ENCODE measurements around the gene INVS.

INVS gene

GRCh38 chr9:100219347-100219746 is 120.3 kb downstream of the INVS start:
- no peak for TF ChIP-seq RAD21 (IDR thresholded peaks at IDR 0.05; ENCODE audit: low read depth)

DNA sequence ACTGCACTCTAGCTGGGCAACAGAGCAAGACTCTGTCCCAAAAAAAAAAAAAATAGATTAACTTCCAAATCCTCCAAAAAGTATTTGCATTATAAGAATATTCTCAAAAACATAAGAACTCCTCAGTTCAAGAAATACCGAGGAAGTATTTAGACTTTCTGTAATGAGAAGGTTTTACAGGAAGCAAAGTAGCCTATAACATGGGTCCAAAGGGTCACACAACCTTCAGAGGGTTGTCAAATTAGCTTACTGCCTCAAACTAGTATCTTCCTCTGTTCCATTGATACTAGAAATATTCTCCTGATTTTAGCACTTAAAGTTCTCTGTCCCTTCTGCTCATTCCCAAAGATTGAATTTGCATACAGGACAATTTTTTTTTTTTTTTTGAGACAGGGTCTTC is 121.9 kb downstream of the INVS start:
- no peak for TF ChIP-seq TEAD4 (IDR thresholded peaks at IDR 0.05)
- no peak for TF ChIP-seq TCF12 (IDR thresholded peaks at IDR 0.05; ENCODE audit: low read depth)
- no peak for TF ChIP-seq RAD21 (IDR thresholded peaks at IDR 0.05; ENCODE audit: low read depth)
- TF ChIP-seq YY1 (IDR thresholded peaks at IDR 0.05; ENCODE audit: low read depth) = no peak
- TF ChIP-seq FOXM1 (IDR thresholded peaks at IDR 0.05; ENCODE audit: borderline replicate concordance, low read depth) = no peak
- no peak for TF ChIP-seq EP300 (IDR thresholded peaks at IDR 0.05; ENCODE audit: borderline replicate concordance)
- TF ChIP-seq ZBTB7A (IDR thresholded peaks at IDR 0.05; ENCODE audit: low read depth) = no peak
- TF ChIP-seq, protein P1, sequence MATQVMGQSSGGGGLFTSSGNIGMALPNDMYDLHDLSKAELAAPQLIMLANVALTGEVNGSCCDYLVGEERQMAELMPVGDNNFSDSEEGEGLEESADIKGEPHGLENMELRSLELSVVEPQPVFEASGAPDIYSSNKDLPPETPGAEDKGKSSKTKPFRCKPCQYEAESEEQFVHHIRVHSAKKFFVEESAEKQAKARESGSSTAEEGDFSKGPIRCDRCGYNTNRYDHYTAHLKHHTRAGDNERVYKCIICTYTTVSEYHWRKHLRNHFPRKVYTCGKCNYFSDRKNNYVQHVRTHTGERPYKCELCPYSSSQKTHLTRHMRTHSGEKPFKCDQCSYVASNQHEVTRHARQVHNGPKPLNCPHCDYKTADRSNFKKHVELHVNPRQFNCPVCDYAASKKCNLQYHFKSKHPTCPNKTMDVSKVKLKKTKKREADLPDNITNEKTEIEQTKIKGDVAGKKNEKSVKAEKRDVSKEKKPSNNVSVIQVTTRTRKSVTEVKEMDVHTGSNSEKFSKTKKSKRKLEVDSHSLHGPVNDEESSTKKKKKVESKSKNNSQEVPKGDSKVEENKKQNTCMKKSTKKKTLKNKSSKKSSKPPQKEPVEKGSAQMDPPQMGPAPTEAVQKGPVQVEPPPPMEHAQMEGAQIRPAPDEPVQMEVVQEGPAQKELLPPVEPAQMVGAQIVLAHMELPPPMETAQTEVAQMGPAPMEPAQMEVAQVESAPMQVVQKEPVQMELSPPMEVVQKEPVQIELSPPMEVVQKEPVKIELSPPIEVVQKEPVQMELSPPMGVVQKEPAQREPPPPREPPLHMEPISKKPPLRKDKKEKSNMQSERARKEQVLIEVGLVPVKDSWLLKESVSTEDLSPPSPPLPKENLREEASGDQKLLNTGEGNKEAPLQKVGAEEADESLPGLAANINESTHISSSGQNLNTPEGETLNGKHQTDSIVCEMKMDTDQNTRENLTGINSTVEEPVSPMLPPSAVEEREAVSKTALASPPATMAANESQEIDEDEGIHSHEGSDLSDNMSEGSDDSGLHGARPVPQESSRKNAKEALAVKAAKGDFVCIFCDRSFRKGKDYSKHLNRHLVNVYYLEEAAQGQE (IDR thresholded peaks at IDR 0.05; ENCODE audit: low read depth) = no peak

- no peak for TF ChIP-seq TCF12 (IDR thresholded peaks at IDR 0.05; ENCODE audit: low read depth)
- no peak for TF ChIP-seq MAX (IDR thresholded peaks at IDR 0.05)
- TF ChIP-seq NFIC (IDR thresholded peaks at IDR 0.05) = no peak
- TF ChIP-seq, protein P1 (IDR thresholded peaks at IDR 0.05; ENCODE audit: low read depth) = no peak
- no peak for TF ChIP-seq CREB1 (IDR thresholded peaks at IDR 0.05; ENCODE audit: low read depth)
- no peak for TF ChIP-seq CEBPB (IDR thresholded peaks at IDR 0.05)
- no peak for TF ChIP-seq EP300 (IDR thresholded peaks at IDR 0.05; ENCODE audit: borderline replicate concordance)
- no peak for TF ChIP-seq USF1 (IDR thresholded peaks at IDR 0.05)
- TF ChIP-seq ZBTB7A (IDR thresholded peaks at IDR 0.05; ENCODE audit: low read depth) = no peak
- TF ChIP-seq EGR1 (IDR thresholded peaks at IDR 0.05) = no peak
- TF ChIP-seq FOXM1 (IDR thresholded peaks at IDR 0.05; ENCODE audit: borderline replicate concordance, low read depth) = no peak
- TF ChIP-seq YY1 (IDR thresholded peaks at IDR 0.05; ENCODE audit: low read depth) = no peak
- no peak for TF ChIP-seq RAD21 (IDR thresholded peaks at IDR 0.05; ENCODE audit: low read depth)
- TF ChIP-seq TEAD4 (IDR thresholded peaks at IDR 0.05) = no peak
- TF ChIP-seq TAF1 (IDR thresholded peaks at IDR 0.05; ENCODE audit: low read depth) = no peak
Observed at GRCh38 chr9:100221538-100221937, 122.5 kb downstream of the INVS start.

GRCh38 chr9:100222674-100223073 is 123.6 kb downstream of the INVS start:
- no peak for TF ChIP-seq FOXM1 (IDR thresholded peaks at IDR 0.05; ENCODE audit: borderline replicate concordance, low read depth)
- TF ChIP-seq RAD21 (IDR thresholded peaks at IDR 0.05; ENCODE audit: low read depth) = peak; percentile 13; the same call in 1 of the 2 replicates

- TF ChIP-seq USF1 (IDR thresholded peaks at IDR 0.05) (no peak), NFIC (IDR thresholded peaks at IDR 0.05) (no peak), RAD21 (IDR thresholded peaks at IDR 0.05; ENCODE audit: low read depth) (no peak), FOXM1 (IDR thresholded peaks at IDR 0.05; ENCODE audit: borderline replicate concordance, low read depth) (no peak), MAX (IDR thresholded peaks at IDR 0.05) (no peak), EP300 (IDR thresholded peaks at IDR 0.05; ENCODE audit: borderline replicate concordance) (no peak), CREB1 (IDR thresholded peaks at IDR 0.05; ENCODE audit: low read depth) (no peak), TCF12 (IDR thresholded peaks at IDR 0.05; ENCODE audit: low read depth) (no peak)
- TF ChIP-seq, protein P1 (IDR thresholded peaks at IDR 0.05; ENCODE audit: low read depth) = no peak
Observed at GRCh38 chr9:100227636-100228035, 128.6 kb downstream of the INVS start.

Measured in Ishikawa (cell line).